A172 (cell line): ENCODE results near the gene NT5C3B. TPM values are rescaled to one million over a fixed set of nuclear protein-coding genes. Genes with fewer than 3 reads are reported as not detected.

Source experiments
- DNase-seq: peaks from one replicate; pipeline ENCODE4 v3.0.0-alpha.2; 2015; ENCODE audit warnings: low spot score
- total RNA-seq: library from RNA; depleted of rRNA; stranded (reverse); fragments of >200 nt; shearing (Covaris generic); gene quantifications from 2 replicates; pipeline ENCODE4 v1.2.3, GENCODE V29; 2014

Gene NT5C3B
- total RNA-seq, 1 experiment from 2014 or later = 101 TPM

DNA sequence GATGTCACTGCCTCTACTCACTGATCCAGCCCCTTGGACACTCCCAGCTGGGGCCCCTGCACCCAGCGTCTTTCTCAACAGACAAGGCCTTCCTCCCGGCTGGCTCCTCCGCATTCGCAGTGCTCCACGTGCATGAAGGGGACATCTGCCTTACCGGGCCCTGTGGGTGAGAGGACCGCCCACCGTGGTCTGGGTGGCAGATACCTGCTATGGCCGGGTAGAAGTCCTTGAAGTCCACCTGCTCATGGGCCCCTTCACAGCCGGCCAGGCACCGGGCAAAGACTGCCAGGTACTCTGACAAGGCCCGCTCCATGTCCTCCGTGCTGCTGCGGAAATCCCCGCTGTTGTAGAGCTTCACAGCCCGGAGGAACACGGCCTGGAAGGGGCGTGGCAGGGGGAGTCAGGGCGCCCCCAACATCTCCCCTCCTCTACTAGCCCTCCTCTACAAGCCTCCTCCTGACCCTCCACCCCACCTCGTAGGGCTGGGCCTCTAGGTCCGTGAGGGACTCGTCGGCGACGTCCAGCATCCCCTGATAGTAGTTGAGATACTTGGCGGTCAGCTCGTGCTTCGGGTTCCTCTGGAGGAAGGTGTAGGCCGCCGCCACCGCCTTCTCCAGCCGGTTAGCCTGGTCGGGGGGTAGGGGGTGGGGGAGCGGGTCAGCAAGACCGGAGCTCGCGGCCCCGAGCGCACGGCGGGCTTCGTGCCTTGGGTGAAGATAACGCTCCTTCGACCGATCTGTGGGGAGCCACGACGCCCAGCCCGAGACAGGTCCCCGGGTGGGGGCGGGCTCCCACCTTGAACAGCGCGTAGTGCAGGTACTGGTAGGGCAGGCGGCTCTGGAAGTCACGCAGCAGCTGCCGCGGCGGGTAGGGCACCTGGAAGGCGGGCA is 25.1 kb downstream of the NT5C3B start:
- DNase-seq = no peak

- no peak for DNase-seq
Observed at GRCh38 chr17:41806685-41807445, 29.2 kb downstream of the NT5C3B start.

GRCh38 chr17:41803049-41804020 is 32.7 kb downstream of the NT5C3B start:
- DNase-seq = no peak

- peak; percentile 78 for DNase-seq
Observed at GRCh38 chr17:41801374-41802271, 34.4 kb downstream of the NT5C3B start.

DNA sequence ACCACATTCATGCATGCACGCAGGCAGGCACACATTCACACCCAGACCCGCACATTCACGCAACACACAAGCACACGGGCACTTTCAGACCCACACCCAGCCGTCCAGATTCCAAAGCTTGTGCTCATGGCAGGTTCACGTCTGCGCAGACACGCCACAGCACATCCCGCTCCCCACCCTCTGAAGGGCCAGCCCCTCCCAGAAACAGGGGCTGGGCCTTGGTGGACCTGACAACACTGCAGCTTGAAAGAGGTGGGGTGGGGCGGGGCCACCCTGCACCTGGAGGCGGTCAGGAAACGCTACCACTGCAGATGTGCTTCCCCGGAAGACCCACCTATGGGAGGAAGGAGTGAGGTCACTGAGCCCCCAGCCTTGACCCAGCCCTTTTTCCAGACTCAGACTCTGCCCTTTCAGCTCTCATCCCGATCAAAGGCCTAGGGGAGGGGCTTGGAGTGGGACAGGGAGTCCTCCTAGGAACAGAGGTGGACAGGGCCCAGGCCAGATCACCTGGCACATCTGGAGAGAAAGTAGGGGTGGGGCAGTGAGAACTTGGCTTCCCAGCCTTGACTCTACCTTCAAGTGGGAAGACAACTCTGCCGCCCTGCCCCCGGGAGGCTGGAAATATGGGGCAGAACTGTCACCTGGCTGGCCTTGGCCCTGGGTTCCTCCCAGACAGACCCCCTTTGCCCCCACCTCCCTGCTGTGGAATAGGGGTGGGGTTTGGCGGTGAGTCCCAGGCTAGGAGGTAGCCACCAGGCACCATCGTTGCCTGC is 35.2 kb downstream of the NT5C3B start:
- no peak for DNase-seq

DNA sequence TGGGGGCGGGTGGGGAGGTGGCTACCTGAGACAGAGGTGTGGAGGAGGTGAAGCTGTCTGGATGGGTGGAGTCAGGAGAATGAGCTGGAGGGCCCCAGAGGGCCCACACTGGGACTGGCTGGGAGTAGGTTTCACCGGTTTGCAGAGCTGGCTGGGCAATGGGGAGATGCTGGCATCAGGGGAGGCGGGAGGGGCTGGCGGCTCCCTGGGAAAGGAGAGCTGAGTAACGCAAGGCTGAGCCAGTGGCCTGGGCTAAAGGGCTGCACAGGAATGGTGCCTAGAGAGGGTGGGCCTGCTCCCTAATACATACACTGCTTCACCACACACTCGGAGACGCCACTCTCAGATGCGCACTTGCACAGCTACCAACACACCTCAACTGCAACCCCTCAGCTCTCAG is 36.7 kb downstream of the NT5C3B start:
- no peak for DNase-seq

- DNase-seq = no peak
Observed at GRCh38 chr17:41797377-41797776, 38.7 kb downstream of the NT5C3B start.

GRCh38 chr17:41796121-41796895 is 39.7 kb downstream of the NT5C3B start:
- DNase-seq = no peak

- no peak for DNase-seq
Observed at GRCh38 chr17:41794540-41794975, 41.5 kb downstream of the NT5C3B start.

GRCh38 chr17:41793784-41794539 is 42.1 kb downstream of the NT5C3B start:
- no peak for DNase-seq

- DNase-seq = peak; percentile 96
Observed at GRCh38 chr17:41792845-41793783, 42.9 kb downstream of the NT5C3B start.

DNA sequence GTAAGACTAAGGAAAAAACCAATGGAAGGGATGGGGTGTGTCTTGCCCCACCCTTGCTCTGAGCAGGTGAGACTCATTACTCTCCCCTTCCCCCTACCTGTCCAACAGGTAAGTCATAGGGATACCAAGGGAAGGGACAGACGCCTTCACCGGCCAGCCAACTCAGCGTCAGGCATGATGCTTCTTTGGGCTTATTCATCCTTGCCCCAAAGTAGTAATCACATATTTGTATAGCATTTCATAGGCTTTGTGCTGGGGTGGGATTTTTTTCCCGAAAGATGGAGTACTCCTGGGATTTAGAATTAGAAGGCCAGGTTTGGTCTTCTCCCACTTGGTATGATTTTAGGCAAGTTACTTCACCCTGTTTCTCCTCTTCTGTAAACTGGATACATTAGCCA is 49.0 kb downstream of the NT5C3B start:
- no peak for DNase-seq

DNA sequence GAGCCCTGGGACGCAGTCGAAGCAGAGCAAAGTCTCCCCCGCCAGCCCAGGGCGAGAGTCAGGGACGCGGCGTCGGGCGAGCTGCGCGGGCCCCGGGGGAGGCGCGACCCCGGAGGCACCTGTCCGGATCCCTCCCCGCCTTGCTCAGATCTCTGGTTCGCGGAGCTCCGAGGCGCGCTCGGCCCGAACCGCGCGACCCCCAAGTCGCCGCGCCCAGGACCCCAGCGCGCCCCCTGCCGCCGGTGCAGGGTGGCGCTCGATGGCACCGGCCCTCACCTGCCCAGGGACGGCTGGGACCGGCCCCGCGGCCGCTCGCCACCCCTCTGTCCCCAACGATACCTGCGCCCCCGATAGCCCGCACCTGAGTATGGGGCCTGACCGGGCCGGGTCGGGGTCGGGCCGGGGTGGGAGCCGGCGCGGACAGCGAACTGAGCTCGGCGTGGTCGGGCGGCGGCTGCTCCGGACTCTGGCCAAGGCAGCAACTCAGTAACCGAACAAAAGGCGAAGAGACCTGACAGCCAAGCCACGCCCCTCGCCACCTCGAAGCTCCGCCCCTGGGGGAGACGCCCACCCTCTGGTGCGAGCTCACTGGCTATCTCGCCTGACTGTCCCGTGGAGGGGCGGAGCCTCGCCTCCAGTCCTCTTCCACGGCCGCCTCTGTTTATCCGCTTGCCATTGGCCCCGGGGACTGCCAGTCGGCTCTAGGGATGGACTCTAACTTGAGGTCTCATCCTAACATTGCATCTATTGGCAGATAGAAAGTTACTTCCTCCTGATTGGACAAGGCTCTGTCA is 49.6 kb downstream of the NT5C3B start, which contains the start of gene JUP:
Gene JUP (minus strand): TSS at position 485 of the 794 bp plus-strand sequence. CDS start 14,857 bp downstream, outside the sequence.
- peak; percentile 100 for DNase-seq

DNA sequence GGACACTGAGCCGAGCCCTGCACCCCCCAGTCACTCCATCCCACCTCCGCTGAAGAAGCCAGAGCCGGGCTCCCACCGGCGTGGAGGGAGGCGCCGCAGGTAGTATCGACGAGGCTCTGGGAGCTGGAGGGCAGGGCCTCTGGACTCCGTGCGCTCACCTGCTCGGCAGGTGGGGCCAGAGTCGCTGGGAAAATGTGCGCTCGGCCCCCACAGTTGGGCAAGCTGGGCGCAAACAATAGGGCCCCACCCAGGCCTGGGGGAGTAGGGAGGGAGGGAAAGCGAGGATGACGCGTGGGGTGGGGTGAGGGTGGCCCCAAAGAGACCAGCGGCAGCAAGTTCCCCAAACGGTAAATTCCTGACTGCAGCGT is 50.2 kb downstream of the NT5C3B start:
- DNase-seq = peak; percentile 40

DNA sequence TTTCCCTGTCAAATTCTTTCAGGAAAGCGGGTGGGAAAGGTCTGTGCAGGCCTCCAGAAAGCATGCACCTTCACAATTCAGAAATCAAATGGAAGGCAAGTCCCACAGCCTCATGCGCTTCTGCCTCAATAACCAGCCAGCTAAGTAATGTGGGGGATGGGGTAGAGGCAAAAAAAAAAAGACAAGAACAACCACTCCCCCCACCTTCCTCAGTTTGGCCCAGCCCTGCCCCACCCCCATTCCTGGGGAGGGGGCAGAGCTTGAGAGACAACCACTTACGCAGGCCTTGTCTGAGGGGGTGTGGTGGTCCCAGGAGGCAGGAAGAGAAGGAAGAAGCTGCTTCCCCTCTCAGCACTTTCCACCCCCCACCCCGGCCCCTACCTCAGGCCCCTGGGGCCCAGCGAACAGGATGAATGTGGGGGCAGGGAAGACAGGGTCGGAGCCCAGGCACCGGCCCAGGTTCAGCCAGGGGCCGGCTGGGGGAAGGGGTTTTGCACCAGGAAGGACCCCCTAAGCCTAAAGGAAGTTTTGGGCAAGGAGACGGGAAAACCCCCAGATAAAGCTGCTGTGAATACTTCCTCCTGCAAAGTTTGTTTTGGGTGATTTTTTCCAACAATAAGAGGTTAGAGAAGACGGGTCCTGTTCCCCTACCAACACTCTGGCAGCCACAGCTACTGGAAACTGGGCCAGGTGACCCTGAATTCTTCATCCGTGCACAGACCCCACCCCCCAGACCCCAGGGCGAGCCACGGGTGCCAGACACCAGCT is 50.8 kb downstream of the NT5C3B start:
- DNase-seq = no peak
